Suppressor macrophage (primary cell): ENCODE data around the gene SLC1A5.

Experiments
- DNase-seq, 4 experiments: peaks; one replicate each; pipeline ENCODE4 v3.0.0-alpha.2; 2020 to 2022

The SLC1A5 gene

DNA sequence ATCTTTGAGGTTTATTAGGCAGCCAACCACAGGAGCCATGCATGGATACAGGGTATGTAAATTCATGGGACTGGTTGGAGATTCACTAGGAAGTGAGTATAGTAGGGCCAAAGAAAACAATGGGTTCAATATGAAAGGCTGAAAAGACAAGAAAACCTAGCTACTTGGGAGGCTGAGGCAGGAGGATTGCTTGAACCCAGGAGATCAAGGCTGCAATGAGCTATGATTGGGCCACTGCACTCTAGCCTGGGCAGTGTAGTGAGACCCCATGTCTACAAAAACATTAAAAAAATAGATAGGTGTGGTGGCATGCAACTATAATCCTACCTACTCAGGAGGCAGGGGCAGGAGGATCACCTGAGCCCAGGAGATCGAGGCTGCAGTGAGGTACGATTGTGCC is 10.3 kb upstream of the SLC1A5 start:
- no peak for DNase-seq

- DNase-seq, result no peak
Observed at GRCh38 chr19:46797881-46798280, 9.5 kb upstream of the SLC1A5 start.

- peak in 1 of 4 experiments; percentile 15 for DNase-seq
Observed at GRCh38 chr19:46791944-46792343, 3.5 kb upstream of the SLC1A5 start.

- no peak for DNase-seq
Observed at GRCh38 chr19:46789371-46789770, 977 bp upstream of the SLC1A5 start.

GRCh38 chr19:46788968-46789338 is 559 bp upstream of the SLC1A5 start:
- no peak for DNase-seq

DNA sequence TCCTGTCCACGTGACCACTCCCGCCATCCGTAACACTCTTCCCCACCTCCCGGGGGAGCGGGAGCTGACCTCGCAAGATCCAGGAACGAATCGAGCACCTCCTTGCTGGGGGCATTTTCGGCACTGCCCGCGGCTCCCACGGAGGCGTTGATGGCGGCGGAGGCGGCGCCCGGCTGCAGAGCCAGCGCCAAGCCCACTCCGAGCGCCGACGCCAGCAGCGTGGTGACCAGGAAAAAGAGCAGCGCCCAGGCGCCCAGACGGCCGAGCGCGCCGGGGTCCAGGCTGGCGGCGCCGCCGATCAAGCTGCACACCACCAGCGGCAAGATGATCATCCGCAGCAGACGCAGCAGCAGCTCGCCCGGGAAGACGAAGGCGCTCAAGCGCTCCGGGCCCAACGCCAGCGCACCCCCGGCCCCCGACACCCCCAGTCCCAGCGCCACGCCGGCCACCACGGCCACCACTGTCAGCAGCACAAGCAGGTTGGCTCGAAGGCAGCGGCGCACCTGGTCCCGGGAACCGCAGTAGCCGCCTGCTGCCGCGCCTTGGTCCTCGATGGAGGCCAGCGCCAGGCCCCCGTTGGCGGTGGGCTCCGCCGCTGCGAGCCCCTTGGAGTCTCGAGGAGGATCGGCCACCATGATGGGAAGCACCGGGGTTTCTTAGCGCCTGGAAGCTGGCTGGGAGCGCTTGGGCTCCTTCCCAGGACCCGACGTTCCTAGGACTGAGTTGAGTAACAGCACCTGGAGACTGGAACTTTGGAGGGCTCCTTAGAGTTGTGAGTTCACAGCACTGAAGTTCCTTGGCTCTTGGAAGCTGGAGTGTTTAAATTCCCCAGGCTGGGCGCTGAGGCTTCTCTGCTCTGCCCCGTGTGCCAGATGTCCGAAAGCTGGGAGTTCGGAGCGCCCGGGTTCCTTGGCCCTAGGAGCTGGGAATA is 798 bp downstream of the SLC1A5 start:
- DNase-seq, result peak; percentile 42 to 80 (median 65)

GRCh38 chr19:46787040-46787330 is 1.4 kb downstream of the SLC1A5 start:
- DNase-seq, result no peak

- DNase-seq, result peak; percentile 78 to 92 (median 86)
Observed at GRCh38 chr19:46786236-46787039, 2.0 kb downstream of the SLC1A5 start.

DNA sequence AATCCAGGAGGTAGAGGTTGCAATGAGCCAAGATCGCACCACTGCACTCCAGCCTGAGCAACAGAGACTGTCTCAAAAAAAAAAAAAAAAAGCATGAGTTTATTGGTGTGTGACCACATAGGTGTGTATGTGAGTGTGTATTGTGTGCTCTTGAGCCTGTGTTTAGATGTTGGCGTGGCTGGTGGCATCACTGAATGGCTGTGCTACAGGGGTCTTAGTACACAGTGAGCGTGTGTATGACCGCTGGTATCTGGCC is 2.5 kb downstream of the SLC1A5 start:
- no peak for DNase-seq

GRCh38 chr19:46785054-46785979 is 3.1 kb downstream of the SLC1A5 start:
- DNase-seq, result no peak

- DNase-seq, result peak; percentile 81 to 93 (median 92)
Observed at GRCh38 chr19:46784262-46785053, 3.9 kb downstream of the SLC1A5 start.

GRCh38 chr19:46783670-46784069 is 4.7 kb downstream of the SLC1A5 start:
- no peak for DNase-seq

DNA sequence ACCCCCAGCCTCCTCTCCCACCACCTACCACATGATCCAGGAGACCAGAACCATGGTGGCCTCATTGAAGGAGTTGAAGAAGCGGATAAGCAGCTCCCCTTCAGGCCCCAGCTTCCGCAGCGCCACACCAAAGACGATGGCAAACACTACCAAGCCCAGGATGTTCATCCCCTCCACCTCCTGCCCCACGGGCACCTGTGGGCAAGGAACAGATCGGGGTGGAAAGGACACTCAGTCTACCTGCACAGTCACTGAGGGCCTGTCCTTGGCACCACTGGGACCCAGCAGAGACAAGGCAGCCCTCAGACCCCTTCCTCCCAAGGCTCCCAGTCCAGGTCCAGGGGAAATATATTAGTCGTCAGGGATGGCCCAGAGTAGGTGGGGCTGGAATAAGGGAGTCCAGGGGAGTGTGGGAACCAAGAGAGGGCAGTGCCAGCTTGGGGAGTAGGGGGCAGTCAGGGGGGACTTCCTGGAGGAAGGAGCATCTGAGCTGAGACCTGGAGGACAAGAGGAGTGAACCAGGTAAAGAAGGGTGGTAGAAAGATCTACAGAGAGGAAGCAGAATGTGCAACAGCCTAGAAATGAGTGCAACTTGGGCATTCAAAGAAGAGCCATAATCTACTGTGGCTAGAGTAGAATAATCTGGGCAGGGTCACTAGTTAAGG is 5.9 kb downstream of the SLC1A5 start:
- DNase-seq, result no peak

DNA sequence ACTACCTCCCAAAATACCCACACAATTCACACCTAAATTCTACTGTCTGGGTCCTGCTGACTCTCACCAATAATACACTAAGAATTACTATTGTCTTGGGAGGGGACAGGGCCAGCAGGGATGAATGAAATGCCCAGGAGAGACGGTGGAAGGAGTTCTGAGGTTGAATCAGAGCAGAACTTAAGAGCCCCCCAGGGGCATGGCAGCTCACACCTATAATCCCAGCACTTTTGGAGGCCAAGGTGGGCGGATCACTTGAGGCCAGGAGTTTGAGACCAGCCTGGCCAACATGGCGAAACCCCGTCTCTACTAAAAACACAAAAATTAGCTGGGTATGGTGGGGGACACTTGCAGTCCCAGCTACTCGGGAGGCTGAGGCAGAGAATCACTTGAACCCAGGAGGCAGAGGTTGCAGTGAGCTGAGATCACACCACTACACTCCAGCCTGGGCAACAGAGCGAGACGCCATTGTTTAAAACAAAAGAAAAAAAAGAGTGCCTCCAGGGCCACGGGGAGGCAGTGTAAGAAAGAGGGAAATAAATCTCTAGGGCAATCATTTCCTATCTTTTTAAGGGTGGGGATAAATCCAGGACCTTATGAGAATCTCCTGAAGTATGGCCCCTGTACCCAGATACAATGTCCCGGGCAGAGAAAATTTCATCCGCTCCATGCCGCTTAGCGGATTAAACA is 10.3 kb downstream of the SLC1A5 start:
- DNase-seq, result peak; percentile 47 to 67 (median 65)

- no peak for DNase-seq
Observed at GRCh38 chr19:46776927-46777911, 11.2 kb downstream of the SLC1A5 start.

- no peak for DNase-seq
Observed at GRCh38 chr19:46775642-46776258, 12.6 kb downstream of the SLC1A5 start.

- DNase-seq, result no peak
Observed at GRCh38 chr19:46773018-46773399, 15.4 kb downstream of the SLC1A5 start.

GRCh38 chr19:46772170-46773017 is 16.0 kb downstream of the SLC1A5 start:
- no peak for DNase-seq
